Tibial nerve (tissue), 4 donors: ENCODE data around the gene BUD13.

Experiments
- EP300 ChIP-seq, 2 donors: sonication (generic); formaldehyde crosslinking; IDR thresholded peaks; one replicate each; pipeline ENCODE4 v1.6.1; 2017; ENCODE audit warnings: antibody characterized with exemption in 2 of 2, mild to moderate bottlenecking in 1 of 2
- POLR2A ChIP-seq, 2 donors: fragments of 450-650 bp; IDR thresholded peaks; one replicate each; pipeline ENCODE4 v1.6.1; 2017; ENCODE audit warnings: antibody characterized with exemption in 2 of 2, mild to moderate bottlenecking in 2 of 2, moderate library complexity in 2 of 2
- TF ChIP-seq, protein P1 (sequence below), 5 experiments: fragments of 200-600 bp in 3 of 5; fragments of 450-650 bp in 2 of 5; sonication (generic) in 3 of 5; IDR thresholded peaks; one replicate each; pipeline ENCODE4 v1.5.1; 2016 to 2019; ENCODE audit warnings: antibody characterized with exemption in 5 of 5, mild to moderate bottlenecking in 3 of 5, moderate library complexity in 2 of 5

GRCh38 chr11:116782728-116783127, 9.9 kb upstream of the BUD13 start:
- TF ChIP-seq, protein P1, sequence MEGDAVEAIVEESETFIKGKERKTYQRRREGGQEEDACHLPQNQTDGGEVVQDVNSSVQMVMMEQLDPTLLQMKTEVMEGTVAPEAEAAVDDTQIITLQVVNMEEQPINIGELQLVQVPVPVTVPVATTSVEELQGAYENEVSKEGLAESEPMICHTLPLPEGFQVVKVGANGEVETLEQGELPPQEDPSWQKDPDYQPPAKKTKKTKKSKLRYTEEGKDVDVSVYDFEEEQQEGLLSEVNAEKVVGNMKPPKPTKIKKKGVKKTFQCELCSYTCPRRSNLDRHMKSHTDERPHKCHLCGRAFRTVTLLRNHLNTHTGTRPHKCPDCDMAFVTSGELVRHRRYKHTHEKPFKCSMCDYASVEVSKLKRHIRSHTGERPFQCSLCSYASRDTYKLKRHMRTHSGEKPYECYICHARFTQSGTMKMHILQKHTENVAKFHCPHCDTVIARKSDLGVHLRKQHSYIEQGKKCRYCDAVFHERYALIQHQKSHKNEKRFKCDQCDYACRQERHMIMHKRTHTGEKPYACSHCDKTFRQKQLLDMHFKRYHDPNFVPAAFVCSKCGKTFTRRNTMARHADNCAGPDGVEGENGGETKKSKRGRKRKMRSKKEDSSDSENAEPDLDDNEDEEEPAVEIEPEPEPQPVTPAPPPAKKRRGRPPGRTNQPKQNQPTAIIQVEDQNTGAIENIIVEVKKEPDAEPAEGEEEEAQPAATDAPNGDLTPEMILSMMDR (IDR thresholded peaks at IDR 0.05): no peak
- TF ChIP-seq EP300 (IDR thresholded peaks at IDR 0.05) (no peak), POLR2A (IDR thresholded peaks at IDR 0.05) (no peak)
